NCI-H1105 treated with DMSO at 0.1 percent for 48 hours (cell line): ENCODE data around the gene UBAP2L.
"Not testable (repeated sequence)": the region's sequence is repeated elsewhere in the genome, so short reads cannot be mapped to it uniquely, and the experiment has no call there.

ENCODE experiments used
- DNase-seq: peaks from one replicate; lab custom pipeline; 2025; lab: John Stamatoyannopoulos, UW

UBAP2L gene

GRCh38 chr1:154253671-154254070, 32.9 kb downstream of the UBAP2L start:
- DNase-seq = no peak

GRCh38 chr1:154256686-154257085, 35.9 kb downstream of the UBAP2L start:
- DNase-seq = no peak

- DNase-seq = no peak
Measured at GRCh38 chr1:154258784-154259183, 38.0 kb downstream of the UBAP2L start.

DNA sequence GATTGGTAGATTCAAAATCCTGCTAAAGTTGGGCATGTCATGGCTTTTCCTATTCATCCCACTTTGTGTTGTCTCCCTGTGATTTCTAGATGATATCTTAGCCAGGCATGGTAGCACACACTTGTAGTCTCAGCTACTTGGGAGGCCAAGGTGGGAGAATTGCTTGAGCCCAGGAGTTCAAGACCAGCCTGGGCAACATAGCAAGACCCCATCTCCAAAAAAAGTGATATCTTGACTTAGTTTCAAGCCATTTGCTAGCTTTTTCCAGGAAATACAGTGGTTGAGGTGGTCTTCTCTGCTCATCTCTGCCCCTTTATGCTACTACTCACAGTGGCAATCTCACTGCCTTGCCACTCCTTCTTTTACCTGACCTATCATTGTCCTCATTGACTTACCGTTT, 39.4 kb downstream of the UBAP2L start:
- DNase-seq = no peak

GRCh38 chr1:154263465-154264332, 42.9 kb downstream of the UBAP2L start:
- no peak for DNase-seq

DNA sequence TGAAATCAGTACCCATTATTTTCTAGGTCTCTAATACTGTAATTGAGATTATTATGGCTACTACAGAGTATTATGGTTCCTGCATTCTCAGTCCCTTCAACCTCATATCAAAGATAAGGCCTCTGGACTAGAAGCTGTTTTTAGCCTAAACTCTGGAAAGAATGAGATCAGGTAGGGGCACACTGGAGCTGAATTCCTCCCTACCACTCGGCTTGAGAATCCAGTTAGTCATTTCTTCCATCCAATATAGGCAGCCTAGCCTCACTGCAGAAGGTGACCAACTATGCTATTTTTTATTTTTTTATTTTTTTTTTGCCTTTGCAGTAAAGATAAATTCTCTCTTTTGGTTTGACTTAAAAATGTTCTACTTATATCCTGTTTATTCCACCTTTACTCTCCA, 43.7 kb downstream of the UBAP2L start:
- no peak for DNase-seq

DNA sequence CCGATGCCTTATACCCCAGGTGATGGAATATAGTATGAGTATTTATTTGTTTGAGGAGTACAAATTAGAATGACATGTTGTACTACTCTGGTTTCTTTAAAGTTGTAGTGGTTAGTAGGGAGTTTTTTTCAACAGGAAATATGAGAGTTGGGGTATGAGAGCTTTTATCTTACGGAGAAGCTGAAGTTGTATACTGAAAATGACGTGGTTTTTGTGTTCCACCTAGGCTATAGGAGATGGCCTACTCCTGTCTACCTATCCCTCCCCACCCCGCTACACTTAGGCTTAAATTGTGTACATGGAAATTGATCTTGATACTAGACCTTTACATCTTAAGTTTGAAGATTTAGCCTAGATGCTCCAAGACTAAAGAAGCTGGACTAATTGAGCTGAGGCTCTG, 44.8 kb downstream of the UBAP2L start:
- DNase-seq = no peak

DNA sequence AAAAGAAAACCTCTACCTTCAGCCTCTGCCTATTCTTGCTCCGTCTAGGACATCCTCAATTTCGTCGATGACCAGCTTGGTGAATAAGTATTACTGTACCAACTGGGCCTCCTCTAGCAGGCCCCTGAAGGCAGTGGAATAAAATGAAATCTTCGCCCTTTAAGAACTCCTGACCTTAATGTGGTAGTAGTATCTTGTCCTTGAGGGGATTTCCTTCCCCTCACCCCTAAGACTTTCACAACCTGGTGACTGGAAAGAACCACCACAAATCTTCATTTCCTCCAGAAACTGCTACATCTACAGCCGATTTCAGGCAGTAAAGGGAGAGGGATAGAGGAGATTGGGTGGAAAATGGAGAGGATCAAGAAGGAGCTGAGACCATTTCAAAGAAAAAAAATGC, 50.1 kb downstream of the UBAP2L start:
- no peak for DNase-seq

DNA sequence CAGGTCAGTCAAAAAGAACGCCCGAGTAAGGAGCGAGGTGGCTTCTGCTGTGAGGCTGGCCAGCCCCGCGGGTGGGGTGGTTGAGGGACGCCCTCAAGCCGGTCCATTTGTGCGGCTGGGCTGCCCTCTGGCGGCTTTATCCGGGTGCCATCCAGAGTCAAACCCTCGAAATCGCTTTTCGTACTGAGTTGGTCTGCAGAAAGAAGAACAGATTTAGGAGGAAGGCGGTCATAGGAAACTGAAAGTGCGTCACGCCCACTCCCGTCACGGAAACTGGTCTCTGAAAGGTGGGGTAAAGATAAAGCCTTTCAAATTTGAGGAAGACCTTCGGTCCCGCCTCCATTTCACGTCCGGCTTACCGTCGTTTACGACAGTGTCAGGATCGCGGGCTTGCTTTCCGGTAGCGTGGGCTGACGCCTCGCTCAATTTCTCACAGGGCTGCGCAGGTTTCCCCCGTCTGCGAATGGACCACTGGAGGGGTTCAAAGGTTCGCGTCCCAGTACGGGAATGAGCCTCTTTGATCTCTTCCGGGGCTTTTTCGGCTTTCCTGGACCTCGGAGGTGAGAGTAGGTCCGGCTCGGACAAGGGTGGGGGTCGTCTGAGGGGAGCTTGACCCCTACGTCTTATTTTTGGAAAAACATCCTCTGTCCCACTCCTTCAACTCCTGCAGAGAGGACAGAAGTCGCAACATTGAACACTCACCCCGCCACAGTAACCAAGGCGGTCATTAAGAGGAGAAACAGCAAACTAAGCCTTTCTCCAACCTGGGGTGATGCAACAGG, 51.7 kb downstream of the UBAP2L start, which contains the start of gene HAX1:
HAX1 (plus strand) TSS at position 413 of the 782 bp plus-strand sequence; CDS start at position 508, 95 bp downstream.
- peak; percentile 93 for DNase-seq

GRCh38 chr1:154272999-154273563, 52.3 kb downstream of the UBAP2L start:
- DNase-seq = no peak

- no peak for DNase-seq
Measured at GRCh38 chr1:154276797-154277196, 56.0 kb downstream of the UBAP2L start.

GRCh38 chr1:154287591-154287990, 66.8 kb downstream of the UBAP2L start:
- DNase-seq = not testable (repeated sequence)

- no peak for DNase-seq
Measured at GRCh38 chr1:154288661-154289060, 67.9 kb downstream of the UBAP2L start.

- no peak for DNase-seq
Measured at GRCh38 chr1:154290921-154291320, 70.2 kb downstream of the UBAP2L start.

GRCh38 chr1:154295408-154296235, 74.9 kb downstream of the UBAP2L start:
- peak; percentile 20 for DNase-seq

DNA sequence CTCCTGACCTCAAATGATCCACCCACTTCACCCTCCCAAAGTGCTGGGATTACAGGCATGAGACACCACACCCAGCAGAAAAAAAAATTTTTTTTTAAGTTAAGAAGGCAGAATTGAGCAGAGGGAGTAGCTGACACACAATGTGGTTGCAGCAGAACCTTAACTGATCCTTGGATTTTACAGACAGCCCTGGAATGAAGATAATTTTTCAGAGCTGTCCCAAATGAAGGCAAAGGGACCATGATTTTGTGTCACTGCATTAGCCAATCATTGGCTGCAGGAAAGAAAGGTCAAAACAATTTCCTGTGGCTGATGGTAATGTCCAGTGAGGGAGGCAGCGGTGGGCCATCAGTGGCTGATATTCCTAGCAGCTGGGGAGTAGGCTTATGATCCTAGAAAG, 80.8 kb downstream of the UBAP2L start:
- no peak for DNase-seq

- no peak for DNase-seq
Measured at GRCh38 chr1:154304664-154305337, 84.0 kb downstream of the UBAP2L start.

DNA sequence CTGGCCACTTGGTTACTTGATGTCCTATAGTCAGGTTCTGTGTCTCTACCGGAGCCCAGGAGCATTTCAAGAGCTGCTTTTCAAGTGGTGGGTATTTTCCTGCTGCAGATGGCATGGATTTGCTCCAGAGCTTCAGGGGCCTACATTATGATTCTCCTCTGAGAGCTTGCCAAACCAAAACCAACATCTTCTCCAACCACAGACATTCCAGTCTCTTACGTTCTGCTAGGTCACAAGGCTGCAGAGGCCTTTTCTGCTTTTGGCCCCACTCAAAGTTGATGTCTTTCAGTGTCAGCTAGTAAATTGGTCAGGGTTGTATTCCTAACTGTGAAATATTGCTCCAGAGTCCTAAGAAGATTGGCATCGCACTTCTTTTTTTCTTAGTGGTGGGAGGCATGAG, 85.4 kb downstream of the UBAP2L start:
- no peak for DNase-seq

GRCh38 chr1:154307670-154308270, 87.0 kb downstream of the UBAP2L start:
- not testable (repeated sequence) for DNase-seq

DNA sequence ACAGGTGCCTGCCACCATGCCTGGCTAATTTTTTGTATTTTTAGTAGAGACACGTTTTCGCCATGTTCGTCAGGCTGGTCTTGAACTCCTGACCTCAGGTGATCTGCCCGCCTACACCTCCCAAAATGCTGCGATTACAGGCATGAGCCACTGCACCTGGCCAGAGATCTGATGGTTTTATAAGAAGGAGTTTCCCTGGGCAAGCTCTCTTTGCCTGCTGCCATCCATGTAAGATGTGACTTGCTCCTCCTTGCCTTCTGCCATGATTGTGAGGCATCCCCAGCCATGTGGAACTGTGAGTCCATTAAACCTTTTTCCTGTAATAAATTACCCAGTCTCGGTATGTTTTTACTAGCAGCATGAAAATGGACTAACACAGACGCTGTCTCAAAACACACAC, 88.4 kb downstream of the UBAP2L start:
- not testable (repeated sequence) for DNase-seq
